Fibroblast of peridontal ligament (primary cell): ENCODE results near the gene PLA1A.
"Not testable (repeated sequence)": the region's sequence is repeated elsewhere in the genome, so short reads cannot be mapped to it uniquely, and the experiment has no call there.

Source experiments
- DNase-seq: peaks from one replicate; pipeline ENCODE4 v3.0.0-alpha.2; 2010; ENCODE audit errors: extremely low read depth

Gene PLA1A

GRCh38 chr3:119579366-119580066 is 18.2 kb upstream of the PLA1A start, which contains the start of gene ADPRH:
Gene ADPRH (plus strand): TSS chr3:119579492. CDS start chr3:119582170, 2,678 bp downstream.
- peak; percentile 49 for DNase-seq

DNA sequence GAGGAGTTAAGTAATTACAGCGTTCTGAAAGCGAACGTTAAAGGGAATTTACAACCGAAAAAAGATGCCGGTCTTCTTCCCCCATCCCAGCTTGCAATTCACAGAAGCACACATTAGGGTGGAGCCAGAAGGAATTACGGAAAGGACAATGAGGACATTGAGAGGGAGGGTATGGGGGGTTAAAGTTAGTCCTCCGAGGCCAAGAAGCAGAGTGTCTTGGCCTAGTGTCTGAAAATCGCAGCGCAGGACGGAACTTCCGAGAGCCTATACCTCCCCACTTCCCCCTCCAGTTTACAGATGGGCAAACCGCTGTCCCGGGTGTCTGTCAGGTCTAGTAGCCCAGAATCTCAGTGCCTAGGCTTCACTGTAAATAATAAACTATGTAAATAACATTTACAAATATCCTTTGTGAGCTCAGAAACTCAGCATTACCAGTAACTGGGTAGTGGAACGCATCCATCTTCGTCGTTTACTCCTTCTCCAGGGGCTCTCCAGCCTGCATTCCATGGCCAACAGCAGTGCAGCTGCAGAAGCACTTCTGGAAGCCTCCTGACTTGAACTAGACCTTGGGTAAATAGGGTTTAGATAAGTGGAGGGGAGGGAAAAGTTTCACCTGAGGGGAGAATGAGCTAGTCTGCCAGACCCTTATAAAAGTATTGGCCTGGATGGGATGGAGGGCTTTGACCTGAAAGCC is 17.5 kb upstream of the PLA1A start:
- DNase-seq: peak; percentile 40

DNA sequence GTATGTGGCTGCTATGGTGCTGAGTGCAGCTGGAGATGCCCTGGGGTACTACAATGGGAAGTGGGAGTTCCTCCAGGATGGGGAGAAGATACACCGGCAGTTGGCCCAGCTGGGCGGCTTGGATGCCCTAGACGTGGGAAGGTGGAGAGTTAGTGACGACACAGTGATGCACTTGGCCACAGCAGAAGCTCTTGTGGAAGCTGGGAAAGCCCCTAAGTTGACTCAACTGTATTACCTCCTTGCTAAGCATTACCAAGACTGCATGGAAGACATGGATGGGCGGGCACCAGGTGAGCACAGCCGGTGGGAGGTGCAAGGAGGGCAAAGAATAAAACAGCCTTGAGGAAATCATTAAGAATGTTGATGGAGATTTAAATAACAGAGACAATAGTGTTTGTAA is 15.5 kb upstream of the PLA1A start:
- DNase-seq: no peak

DNA sequence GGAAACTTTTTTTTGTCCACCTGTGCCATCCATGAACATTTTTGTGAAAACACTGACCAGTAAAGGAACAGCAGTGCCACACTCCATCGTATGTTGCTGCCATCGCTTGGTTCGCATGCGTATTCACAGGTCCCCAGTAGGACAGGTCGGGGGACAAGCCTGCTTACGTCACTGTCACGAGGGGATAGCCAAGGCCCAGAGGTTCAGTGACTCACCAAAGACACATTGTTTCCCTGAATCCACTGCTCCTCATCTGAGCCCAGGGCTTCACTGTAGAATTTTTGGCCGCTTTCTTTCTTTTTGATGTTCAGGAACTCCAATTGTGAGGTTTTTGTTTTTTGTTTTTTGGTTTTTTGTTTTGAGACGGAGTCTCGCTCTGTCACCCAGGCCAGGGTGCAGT is 12.5 kb upstream of the PLA1A start:
- DNase-seq: no peak

- peak; percentile 31 for DNase-seq
Observed at GRCh38 chr3:119585856-119586570, 11.7 kb upstream of the PLA1A start.

- DNase-seq: peak; percentile 61
Observed at GRCh38 chr3:119586733-119587172, 10.9 kb upstream of the PLA1A start.

- DNase-seq: no peak
Observed at GRCh38 chr3:119588112-119588511, 9.6 kb upstream of the PLA1A start.

- DNase-seq: no peak
Observed at GRCh38 chr3:119589102-119589773, 8.4 kb upstream of the PLA1A start.

DNA sequence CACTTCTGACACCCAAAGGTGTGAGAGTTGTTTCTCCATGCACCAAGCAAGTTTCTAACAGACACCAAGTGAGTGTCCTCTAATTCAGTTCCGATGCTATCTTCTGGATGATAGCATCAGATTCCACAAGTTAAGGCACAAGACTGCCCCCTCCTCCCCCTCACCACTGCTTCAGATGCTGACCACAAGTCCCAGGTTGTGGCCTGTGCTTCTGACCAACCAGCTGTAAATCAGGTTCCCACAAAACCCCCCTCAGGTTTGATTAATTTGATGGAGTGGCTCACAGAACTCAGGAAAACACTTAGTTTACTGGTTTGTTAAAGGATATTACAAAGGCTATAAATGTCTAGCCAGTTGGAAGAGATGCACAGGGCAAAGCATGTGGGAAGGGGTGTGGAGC is 7.0 kb upstream of the PLA1A start:
- no peak for DNase-seq

DNA sequence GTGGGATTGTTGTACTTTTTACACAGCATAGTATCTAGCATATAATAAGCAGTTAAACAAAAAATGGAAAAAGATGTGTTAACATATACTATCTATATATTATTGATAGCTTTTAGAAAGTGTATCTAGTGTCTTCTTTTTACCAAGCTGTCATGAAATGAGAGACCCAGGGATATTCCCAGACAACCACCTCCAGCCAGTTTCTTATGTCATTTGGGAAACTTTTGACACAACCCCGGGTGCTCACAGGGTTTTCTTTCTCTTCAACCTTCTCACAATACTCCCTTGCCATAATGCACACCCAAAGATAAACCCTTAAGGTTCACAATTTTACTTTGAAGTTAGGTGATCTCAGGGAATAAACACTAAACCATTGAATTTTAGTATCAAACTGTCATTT is 4.8 kb upstream of the PLA1A start:
- DNase-seq: no peak

DNA sequence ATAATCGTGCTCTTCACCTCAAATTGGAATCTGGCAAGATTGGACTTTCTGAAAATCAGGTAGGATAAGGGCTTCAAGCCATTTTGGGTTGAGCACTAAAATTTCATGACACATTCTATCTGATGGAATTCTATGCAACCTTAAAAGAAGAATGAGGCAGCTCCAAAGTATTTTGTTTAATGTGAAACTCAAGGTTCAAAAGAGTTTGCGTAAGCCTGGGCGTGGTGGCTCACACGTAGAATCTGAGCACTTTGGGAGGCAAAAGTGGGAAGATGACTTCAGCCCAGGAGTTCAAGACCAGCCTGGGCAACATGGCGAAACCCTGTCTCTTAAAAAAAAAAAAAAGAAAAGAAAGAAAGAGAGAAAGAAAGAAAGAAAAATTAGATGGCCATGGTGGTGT is 3.6 kb upstream of the PLA1A start:
- no peak for DNase-seq

DNA sequence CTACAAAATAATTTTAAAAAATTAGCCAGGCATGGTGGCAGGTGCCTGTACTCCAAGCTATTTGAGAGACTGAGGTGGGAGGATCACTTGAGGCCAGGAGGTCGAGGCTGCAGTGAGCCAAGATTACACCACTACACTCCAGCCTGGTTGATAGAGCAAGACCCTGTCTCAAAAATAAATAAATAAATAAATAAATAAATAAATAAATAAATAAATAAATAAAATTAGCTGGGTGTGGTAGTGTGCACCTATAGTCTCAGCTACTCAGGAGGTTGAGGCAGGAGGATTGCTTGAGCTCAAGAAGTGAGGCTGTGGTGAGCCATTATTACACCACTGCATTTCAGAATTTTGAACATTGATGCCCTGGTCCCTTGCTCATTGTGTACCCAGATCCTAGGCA is 2.8 kb upstream of the PLA1A start:
- not testable (repeated sequence) for DNase-seq

DNA sequence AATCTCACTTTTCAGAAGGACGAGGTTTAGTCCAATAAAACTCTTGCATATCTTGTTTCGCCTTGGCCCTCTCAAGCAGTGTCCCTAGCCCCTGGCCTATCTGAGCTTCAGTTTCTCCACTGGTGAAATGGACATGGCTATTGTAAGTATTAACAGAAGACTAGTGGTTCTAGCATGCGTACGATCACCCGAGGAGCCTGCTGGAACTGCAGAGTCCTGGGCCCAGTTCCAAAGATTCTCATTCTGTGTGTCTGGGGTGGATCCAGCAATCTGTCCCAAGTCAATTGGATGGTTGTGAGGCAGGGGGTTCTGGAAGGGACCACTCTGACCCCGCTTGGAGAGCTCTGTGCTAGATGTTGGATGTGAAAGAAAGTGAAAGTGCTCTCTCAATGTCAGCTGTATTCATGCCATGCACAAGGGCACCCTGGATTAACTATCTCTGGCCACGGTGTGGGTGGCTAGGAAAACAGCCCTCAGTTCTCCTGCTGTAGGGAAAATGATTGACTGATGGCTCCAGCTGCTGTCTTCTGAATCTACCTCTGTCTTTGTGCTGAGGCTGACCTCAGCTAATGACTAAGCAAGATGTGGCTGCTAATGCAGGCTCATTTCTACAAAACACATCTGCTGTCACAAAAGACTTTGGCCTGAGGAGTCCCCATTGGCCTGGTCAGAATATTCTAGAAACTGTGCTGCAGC is 1.9 kb upstream of the PLA1A start:
- DNase-seq: no peak

DNA sequence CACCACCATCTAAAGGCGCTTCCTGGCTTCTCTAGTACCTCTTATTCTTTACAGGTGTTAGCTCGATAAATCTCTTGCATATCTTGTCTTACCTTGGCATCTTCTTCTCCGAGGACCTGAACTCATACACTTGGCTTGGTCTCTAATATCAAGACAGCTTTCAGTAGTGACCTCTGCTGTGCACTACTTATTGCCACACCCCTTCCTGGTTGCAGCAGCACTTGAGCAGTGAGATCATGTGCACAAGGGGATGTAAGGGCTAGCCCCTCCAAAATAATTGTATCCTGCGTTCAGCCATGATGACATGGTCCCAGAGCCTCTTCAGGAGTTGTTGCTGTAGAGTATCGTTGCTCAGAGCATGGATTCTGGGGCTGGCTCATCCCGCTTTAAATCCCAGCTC is 1.3 kb upstream of the PLA1A start:
- DNase-seq: no peak

GRCh38 chr3:119598410-119599098 is 869 bp downstream of the PLA1A start:
- no peak for DNase-seq

- DNase-seq: no peak
Observed at GRCh38 chr3:119599558-119600174, 2.0 kb downstream of the PLA1A start.

DNA sequence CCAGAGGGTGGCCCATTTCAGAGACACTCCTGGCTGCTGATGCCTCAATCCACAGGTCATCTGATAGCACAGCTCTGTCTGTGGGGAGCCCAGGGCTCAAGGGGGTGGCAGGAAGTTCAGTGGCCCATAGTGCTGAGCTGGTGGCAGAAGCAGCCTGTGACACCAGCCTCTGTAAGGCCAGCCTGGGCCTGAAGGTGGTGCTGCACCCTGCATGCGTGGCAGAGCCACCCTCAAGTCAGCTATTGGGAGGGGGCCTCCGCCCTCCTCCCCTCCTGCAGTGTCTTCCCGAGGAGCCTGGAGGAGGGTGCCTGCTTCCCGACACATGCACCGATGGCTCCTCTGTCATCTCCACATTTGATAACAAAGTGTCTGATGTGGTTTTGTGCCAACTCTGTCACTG is 3.0 kb downstream of the PLA1A start:
- DNase-seq: no peak

DNA sequence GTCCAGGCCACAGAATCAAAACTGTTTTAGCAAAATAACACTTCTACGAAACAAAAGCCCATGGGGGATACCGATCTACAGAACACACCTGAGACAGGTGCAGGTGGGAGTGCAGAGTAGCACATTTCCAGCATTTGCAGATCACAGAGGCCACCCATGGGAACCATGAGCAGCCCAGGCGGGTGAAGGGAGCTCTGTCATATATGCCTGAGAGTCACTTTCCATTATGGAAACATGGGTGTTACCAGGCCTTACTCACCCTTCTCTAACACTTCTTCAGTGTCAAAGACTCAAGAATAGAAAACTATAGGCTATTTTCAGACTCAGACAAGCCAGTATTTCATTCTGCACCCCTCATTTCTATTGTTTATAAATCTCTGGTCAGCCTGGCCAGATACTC is 3.5 kb downstream of the PLA1A start:
- DNase-seq: no peak

- no peak for DNase-seq
Observed at GRCh38 chr3:119602676-119603075, 5.0 kb downstream of the PLA1A start.

- DNase-seq: peak; percentile 50
Observed at GRCh38 chr3:119604878-119605277, 7.2 kb downstream of the PLA1A start.
